ENCODE results near the gene CARHSP1.
"Not testable (repeated sequence)": the region's sequence is repeated elsewhere in the genome, so short reads cannot be mapped to it uniquely, and the experiment has no call there.

The CARHSP1 gene

DNA sequence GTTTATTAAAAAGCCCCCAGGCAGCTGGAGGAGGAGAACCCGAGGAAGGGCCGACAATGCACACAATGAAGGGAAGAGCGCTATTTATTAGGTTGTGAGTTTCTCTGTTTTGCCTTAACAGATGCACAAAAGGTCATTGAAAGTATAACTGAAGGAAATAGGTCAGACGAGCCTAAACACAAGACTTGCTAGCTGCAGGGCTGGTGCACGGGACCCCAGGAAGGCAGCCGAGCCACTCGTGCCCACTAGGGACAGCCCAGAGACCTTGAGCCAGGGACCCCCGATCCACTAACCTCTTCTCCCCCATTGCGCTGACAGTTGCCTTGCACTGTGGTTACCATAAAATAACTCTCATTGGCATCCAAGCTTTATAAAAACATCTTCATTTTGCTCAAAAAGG is 24.6 kb upstream of the CARHSP1 start:
- no peak for DNase-seq (ENCODE audit: low spot score)

DNA sequence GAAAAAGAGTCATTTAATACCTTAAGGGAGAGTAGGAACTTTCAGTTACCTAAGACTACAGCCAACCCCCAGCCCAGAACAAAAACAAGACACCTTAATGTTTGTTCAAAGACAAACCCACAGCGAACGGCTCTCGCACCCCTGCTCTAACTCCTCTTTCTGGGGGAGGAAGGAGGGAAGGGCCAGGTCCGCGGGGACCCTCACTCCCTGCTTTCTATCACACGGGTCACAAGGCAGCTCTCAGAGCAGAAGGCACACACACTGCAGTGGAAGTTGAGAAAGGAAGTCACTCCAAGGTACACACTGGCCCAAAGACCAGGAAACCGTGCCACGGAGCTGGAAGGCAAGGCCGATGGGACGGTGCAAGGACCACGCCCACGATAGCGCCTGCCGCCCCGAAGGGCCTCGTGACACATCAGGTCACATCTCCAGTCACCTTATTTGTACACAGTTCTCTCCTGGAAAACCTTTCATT is 23.3 kb upstream of the CARHSP1 start:
- DNase-seq (ENCODE audit: low spot score) = no peak

DNA sequence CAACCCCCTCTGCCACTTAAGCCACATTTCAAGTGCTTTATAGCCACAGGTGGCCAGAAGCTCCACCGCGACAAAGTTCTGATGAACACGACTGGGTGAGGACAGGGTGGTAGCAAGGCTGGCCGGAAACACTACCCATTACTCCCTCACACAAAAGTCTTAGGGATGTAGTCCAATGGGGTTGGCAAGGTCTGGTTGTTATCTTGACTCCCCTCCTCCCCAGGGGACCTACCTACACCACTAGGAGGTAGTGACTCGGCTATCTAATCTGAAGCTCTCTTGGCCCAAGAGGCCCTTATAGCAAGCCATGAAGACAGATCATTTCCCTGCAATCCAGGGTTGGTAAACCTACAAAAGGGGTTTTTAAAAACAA is 21.7 kb upstream of the CARHSP1 start:
- no peak for DNase-seq (ENCODE audit: low spot score)

DNA sequence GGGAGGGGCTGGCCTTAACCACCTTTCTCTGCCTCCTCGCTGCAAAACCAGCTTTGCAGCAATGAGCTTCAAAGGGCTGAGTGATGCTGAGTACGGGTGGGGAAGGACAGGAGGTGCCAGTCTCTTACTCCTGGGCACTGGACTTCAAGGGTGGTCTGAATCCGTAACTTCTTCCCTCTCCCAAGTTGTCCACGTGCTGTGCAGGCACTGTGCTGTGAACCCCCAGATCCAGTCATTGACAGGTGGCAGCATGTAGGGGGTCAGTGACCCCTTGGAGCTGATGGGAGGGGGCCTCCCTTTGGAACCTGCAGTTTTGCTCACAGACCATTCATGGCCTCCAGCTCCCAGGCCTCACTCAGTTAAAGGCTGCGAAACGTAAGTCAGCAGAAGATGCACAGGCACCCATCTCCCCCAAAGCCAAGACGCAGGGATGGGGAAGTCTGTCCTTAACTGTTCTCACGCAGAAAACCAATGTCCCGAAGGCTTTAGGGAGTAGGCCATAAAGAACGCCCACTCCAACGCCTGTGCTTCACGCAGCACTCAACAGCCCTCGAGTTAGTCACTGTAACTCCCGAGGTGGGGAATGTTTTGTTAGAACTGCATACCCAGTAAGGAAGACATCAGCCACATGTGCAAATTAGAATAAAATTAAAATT is 21.2 kb upstream of the CARHSP1 start:
- no peak for DNase-seq (ENCODE audit: low spot score)

DNA sequence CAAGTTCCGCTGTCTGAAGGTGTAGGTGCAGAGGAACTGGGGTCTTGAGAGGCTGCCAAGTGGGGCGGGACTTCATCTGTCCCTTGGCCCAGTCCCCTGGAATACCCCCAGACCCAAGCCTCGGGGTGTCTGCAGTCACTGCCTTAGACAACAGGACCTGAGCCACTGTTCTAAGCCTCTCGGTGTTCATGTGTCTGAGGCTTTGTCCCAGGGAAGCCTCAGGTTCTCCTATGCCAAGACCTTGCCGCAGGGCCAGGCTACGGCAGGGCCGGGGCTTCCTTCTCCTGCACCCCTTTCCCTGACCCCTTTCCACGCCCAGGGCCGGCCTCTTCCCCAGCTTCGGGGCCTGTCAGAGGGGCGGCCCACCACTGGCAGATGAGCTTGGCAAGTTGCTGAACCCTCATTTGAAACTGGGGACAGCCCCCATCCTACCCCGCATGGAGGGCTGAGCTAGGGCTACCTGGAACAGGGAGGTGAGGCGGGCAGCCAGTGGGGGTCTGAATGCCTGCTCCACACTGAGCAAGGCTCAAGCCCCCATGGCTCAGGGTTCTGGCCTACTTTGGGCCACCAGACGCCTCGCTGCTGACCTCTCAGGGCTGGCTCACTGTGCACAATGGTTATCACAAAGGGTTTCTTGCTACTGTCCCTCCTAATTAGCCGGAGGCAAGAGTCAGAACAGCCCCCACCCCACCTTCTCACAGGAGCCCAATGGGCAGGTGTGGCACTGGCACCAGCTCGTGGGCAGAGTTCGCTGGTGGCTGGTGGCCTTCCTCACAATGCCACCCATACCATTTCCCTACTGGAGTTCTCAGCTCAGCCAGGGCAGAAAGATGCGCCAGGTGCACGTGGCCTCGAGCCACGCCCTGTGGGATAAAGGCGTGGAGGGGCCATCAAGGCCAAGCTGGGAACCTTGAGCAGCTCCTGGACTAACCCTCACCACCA is 20.4 kb upstream of the CARHSP1 start:
- DNase-seq (ENCODE audit: low spot score) = no peak

DNA sequence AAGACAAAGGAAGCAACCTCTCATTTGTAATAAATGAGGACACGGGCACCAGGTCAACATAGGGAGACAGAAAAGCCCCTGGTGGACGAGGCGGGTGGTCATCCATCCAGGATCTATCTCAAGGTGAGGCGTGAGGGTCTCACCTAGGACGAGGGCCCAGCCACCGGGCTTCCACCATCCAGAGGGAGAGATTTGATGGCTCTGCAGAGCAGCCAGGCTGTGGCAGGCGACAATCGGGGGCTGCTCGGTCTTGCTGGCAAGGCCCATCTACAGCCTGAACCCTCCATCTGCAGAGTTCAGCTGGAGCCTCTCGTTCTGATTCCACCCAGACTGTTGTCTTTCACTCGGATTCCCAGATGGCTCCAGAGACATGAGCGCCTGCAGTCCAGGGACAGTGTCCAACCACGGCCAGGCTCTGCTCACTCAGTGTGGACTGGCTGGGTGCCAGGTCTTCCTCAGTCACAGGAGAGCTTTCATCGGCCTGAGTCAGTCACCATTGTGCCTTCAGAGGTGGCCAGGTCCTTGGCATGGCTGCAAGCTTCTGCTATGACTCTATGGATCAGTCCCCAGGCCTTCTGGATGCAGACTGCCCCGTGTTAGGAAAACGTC is 19.2 kb upstream of the CARHSP1 start:
- peak; percentile 31 for DNase-seq (ENCODE audit: low spot score)

DNA sequence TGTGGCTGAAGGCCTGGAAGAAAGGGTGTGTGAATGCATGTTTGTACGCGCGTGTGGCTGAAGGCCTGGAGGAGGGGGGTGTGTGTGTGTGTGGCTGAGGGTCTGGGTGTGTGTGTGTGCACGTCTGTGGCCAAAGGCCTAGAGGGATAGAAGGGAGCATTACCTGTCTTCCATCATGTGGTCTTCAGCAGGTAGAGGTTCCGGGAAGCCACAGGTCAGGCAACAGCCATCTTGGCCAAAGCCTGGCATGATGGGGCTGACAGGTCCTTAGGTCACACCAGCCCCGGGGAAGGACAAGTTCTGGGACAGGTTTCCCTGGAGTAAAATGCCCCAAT is 18.6 kb upstream of the CARHSP1 start:
- no peak for DNase-seq (ENCODE audit: low spot score)

DNA sequence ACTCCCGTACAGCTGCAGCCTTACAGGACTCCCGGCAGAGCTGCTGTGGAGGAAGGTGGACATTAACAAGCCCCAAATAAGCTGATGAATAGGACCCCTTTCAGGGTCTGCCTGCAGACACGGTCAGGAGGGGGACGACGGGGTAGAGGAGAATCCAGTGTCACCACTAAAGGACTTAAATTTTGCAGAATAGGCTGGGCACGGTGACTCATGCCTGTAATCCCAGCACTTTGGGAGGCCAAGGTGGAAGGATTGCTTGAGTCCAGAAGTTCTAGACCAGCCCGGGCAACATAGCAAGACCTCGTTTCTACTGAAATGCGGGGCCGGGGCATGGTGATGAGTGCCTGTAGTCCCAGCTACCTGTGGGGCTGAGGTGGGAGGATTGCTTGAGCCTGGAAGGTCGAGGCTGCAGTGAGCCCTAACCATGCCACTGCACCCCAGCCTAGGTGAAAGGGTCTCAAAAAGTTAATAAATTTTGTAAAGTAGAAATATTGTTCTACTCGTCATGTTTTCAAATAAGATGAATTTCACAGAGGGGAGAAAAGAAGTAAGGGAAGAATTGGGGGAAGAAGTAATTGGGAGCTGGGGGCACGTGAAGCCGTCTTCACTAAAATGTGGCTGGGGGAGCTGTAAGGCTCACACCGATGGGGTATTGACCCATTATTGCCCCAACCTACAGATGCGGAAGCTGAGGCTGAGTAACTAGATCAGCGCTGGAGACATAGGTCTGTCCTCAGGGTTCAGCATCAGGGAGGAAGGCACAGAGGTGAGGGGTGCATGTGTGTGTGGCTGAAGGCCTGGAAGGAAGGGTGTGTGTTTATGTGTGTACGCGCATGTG is 18.0 kb upstream of the CARHSP1 start:
- no peak for DNase-seq (ENCODE audit: low spot score)

DNA sequence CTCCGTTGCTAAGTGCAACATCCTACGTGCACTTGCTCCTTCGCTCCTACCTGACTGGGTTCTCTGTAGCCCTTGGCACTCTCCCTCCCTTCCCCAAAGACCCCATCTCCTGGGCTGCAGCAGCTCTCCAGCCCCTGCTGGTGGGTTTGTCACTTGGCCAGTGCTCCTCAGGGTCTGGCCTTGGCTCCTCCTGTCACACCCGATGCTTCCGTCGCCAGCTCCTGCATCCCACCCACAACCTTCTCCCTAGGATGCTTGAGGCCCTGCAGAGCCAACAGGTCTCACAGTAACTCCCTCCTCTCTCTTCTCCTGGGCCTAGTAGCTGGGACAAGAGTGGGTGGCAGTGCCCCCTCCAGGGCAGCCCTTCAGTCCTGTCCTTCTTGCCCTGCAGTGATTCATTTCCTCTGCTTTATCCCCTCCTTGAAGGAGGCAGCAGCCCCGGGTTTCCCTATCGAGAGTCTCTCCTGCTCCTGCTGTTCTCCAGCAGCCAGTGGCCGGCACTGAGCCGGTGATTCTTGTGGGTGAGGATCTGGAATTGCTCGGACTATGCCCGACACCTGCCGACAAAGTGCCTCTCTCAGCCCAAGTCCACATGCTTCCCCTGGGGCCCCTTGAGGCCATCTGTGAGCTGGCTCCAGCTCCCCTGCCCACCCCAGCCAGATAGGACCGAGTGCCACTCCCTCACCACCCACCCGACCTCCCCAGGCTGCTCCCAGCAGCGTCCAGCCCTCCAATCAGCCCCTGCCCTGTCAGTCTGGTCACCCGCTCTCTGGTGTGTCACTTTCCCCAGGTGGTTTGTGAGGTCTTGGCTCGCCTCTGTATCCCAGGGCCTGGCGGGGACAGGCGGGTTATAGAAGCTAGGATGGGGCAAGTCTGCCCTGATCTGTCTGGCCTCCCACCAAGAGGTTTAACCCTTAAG is 17.1 kb upstream of the CARHSP1 start:
- peak; percentile 45 for DNase-seq (ENCODE audit: low spot score)

DNA sequence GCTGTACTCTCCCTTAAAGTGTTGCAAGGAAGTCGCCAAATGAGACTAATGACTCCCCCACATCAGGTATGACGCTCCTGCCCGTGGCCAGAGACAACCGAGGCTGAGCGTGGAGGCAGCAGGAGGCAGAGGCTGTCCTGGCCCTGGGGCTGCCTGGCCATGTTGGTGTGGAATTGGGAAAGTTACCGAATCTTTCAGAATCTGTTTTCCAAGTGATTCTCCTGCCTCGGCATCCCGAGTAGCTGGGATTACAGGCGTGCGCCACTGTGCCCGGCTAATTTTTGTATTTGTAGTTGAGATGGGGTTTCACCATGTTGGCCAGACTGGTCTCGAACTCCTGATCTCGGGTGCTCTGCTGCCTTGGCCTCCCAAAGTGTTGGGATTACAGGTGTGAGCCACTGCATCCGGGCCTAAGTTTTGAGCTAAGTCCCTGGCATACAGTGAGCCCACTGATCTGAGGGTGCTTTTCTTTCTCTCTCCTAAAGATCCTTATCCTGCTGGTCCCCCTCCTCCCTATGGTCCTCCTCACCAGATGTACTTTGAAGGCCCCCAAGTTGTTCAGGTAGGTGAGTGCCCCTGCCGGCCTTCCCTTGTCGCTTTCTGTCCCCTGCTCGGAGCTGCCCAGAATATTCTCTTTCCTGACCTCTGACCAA is 14.0 kb upstream of the CARHSP1 start:
- DNase-seq (ENCODE audit: low spot score) = no peak

DNA sequence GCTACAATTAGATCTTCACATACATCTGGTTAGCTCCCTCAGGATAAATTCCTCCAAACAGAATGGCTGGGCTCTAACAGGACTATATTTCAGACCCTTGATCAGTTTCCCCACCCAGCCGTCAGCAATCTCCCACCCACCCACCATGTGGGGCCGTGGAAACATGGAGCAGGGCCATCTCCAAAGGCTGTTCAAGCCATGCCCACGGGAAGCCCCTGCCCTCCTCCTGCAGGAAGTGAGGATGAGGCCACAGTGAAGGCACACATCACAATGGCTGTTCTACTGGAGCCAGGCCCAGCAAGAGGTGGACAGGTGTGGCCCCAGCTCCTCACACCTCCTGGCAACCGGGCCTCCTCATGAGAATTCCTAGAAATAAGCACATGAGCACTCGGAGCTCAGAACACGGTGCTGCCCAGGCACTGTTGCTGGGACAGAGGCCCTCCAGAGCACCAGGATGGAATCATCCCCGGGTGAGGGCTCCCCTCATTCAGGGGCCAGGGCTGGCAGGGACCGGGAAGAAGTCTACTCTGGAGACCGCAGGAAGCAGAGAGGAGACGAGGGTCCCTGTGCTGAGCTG is 13.3 kb upstream of the CARHSP1 start, which contains the start of gene LITAFD:
LITAFD (plus strand) TSS at position 311 of the 577 bp plus-strand sequence. CDS start 2,005 bp downstream, outside the sequence.
- DNase-seq (ENCODE audit: low spot score) = no peak

DNA sequence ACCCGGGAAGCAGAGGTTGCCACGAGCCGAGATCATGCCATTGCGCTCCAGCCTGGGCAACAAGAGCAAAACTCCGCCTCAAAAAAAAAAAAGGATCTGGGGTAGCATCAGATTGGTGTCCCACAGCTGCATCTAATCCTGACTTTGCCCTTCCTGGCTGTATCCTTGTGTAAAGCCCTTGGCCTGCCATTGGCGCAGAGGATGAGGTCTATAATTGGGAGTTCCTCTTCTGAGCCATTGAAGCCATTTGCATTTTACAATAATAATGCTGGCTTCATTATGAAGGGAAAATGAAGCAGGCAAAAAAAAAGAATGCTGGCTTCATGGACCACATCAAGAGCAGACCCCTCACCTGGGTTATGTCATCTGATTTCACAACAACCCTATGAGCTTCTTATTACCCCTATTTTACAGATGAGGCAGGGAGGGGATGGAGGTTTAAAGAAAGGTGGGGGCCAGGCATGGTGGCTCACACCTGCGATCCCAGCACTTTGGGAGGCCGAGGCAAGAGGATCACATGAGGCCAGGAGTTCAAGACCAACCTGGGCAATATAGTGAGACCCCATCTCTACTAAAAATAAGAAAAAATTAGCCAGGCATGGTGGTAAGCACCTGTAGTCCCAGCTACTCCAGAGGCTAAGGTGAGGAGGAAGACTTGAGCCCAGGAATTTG is 12.2 kb upstream of the CARHSP1 start:
- DNase-seq (ENCODE audit: low spot score) = no peak

DNA sequence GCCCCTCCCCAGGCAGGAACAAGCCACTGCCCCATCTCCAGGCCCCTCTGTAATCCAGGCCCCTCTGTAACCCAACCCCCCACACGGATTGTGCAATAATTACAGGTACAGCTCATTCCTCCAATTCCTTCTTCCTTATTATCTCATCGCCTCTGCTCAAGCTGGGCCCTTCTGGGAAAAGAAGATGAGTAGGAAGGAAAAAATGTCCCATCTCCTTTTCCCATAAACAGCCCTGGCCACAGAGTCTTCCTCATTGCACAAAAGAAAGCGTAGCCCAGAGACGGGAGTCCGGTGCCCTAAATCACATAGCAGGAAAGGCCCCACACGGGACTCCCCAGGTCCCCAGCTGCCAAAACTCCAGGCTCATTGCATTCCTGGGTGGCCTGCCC is 9.7 kb upstream of the CARHSP1 start:
- no peak for DNase-seq (ENCODE audit: low spot score)

DNA sequence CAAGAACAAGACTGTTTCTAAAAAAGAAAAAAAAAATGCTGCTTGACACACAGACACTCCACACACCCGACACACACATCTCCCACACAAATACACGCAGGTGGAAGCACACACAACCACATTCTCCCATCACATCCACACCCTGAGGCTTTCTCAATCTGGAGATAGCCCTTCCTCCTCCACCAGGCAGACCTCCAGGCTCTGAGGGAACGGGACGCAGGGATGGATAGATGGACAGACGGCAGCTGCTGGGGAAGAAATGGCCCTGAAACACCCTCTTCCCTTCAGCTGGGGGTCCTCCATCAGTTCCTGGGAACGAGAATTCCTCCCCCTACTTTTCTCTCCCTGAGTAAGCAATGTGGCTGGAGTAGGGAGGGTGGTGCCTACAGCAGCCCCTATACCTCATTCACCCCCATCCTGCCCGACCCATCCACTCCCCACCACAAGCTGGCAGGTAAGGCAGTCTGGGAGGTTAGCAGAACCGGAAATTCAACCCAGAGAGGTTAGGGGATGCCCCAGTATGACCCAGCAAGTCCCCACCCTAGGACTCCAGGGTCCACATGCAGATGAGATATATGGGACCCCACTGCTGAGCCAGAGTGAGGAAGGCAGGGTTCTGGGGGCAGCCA is 9.2 kb upstream of the CARHSP1 start:
- DNase-seq (ENCODE audit: low spot score) = no peak

DNA sequence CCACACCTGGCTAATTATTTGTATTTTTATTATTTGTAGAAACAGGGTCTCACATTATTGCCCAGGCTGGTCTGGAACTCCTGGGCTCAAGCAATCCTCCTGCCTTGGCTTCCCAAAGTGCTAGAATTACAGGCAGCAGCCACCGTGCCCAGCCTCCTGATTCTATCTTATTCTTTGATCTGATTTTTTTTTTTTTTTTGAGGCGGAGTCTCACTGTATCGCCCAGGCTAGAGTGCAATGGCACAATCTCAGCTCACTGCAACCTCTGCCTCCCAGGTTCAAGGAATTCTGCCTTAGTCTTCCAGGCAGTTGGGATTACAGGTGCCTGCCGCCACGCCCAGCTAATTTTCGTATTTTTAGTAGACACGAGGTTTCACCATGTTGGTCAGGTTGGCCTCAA is 6.5 kb upstream of the CARHSP1 start:
- DNase-seq (ENCODE audit: low spot score) = not testable (repeated sequence)

DNA sequence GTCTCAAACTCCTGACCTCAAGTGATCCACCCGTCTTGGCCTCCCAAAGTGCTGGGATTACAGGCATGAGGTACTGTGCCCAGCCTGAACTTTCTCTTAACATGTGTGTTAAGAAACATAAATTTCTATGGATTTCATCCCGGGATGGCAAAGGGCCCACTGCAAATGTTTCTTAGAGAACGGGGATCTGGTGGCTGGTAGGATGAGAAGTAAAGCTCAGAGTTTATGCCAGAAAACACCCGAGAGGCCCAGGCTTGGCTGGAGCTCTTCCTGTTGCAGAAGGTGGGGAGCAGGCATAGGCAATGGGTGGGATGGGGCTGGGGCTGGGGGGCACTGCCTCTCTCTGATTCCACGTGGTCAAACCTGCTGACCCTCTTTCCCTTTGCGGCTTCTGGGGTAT is 5.6 kb upstream of the CARHSP1 start:
- no peak for DNase-seq (ENCODE audit: low spot score)

DNA sequence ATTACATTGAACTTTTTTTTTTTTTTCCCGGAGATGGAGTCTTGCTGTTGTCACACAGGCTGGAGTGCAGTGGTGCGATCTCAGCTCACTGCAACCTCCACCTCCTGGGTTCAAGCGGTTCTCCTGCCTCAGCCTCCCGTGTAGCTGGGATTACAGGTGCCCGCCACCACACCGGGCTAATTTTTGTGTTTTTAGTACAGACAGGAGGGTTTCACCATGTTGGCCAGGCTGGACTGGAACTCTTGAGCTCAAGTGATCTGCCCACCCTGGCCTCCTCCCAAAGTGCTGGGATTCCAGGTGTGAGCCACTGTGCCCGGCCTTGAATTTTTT is 5.0 kb upstream of the CARHSP1 start:
- not testable (repeated sequence) for DNase-seq (ENCODE audit: low spot score)

DNA sequence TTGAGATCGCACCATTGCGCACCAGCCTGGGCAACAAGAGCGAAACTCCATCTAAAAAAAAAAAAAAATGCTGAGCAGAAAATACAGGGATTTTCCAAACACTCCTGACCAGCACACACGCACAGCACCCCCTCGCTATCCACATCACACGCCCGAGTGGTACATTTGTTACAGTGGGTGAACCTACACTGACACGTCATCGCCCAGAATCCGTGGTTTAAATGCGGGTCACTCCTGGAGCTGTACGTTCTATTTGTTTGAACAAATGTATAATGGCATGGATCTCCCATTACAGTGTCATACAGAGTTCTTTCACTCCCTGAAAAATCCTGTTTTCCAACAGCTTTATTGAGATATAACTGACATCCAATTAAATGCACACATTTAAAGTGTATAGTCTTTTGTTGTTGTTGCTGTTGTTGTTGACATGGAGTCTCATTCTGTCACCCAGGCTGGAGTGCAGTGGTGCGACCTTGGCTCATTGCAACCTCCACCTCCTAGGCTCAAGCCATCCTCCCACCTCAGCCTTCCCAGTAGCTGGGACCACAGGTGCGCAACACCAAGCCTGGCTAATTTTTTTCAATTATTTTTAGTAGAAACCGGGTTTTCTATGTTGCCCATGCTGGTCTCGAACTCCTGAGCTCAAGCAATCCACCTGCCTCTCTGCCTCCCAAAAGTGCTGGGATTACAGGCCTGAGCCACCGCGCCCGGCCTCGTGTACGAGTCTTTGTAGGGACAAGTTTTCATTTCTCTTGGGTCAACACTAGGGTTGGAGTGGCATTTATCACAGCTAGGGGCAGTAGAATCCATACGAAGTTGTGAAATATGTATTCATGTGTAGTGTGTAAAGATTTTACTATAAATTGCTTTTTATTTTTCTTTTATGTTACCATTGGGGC is 4.4 kb upstream of the CARHSP1 start:
- peak; percentile 38 for DNase-seq (ENCODE audit: low spot score)
